Measurements from ENCODE around the gene GPR137C. TPM values are rescaled to one million over a fixed set of nuclear protein-coding genes. Genes with fewer than 3 reads are reported as not detected.

GPR137C gene
- total and polyA plus RNA-seq, 2 of the 8 experiments (the other 6 are each of a cell fraction or from before 2014, with no cell fraction given) = 2.7 to 4.3 TPM

DNA sequence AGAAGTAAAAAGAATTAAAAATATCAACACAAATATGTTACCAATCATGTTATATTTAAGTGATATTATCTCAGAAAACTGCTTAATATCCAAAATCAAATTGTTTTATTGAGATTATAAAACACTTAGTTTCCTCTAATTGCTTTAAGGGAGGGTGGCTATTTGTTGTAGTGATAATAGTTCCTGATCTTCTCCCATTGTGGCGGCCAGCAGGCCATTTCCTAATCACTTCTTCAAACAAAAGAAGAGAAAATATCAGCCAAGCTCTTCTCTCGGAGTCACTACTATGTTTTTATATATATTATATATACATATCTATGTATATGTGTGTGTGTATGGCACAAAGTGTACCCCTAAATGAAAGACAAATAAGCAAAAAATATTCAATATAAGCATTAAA lies 111.2 kb downstream of the GPR137C start (continued):
- TF ChIP-seq ZNF274 (IDR thresholded peaks at IDR 0.05; ENCODE audit: borderline replicate concordance, extremely low read depth, low read length) (no peak), EGR1 (IDR thresholded peaks at IDR 0.05; ENCODE audit: borderline replicate concordance, low read depth, low read length) (no peak)
- TF ChIP-seq, protein P1, sequence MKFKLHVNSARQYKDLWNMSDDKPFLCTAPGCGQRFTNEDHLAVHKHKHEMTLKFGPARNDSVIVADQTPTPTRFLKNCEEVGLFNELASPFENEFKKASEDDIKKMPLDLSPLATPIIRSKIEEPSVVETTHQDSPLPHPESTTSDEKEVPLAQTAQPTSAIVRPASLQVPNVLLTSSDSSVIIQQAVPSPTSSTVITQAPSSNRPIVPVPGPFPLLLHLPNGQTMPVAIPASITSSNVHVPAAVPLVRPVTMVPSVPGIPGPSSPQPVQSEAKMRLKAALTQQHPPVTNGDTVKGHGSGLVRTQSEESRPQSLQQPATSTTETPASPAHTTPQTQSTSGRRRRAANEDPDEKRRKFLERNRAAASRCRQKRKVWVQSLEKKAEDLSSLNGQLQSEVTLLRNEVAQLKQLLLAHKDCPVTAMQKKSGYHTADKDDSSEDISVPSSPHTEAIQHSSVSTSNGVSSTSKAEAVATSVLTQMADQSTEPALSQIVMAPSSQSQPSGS (IDR thresholded peaks at IDR 0.05; ENCODE audit: low read length) = no peak
